A673 (cell line): ENCODE measurements around the gene NSUN2.

Source experiments
- EZH2 ChIP-seq: fragments of 200-600 bp; sonication (generic); IDR thresholded peaks from 2 replicates; pipeline ENCODE4 v1.6.1; 2017; ENCODE audit warnings: borderline replicate concordance, low read depth, mild to moderate bottlenecking, mixed read lengths, antibody characterized with exemption, low read length; ENCODE audit not compliant: poor library complexity, severe bottlenecking
- TF ChIP-seq, protein P1 (sequence below): fragments of 300-800, 200-600 bp; sonication (generic); conservative IDR thresholded peaks from 2 replicates; pipeline ENCODE4 v1.5.1; 2017; ENCODE audit warnings: low read depth, mild to moderate bottlenecking, antibody characterized with exemption, low read length, moderate library complexity, mixed read lengths

DNA sequence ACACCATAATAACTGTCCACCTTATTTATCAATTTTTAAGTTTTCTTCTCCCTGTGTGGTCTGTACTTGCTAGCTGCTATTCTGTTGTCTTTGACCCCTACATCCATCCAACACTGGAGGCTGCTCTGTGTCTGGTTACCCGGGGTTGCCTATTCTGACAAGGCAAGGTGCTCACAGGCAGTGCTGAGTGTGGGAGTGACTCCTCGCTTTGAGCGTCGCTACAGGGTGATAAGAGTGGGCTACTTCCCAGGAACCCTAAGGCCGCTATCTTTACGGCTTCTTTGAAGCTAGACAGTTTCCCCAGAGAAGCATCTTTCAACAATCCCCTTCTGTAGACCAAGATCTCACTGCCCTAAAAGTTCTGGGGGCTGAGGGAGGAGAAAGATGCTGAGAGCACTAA, 35.3 kb downstream of the NSUN2 start:
- TF ChIP-seq, protein P1, sequence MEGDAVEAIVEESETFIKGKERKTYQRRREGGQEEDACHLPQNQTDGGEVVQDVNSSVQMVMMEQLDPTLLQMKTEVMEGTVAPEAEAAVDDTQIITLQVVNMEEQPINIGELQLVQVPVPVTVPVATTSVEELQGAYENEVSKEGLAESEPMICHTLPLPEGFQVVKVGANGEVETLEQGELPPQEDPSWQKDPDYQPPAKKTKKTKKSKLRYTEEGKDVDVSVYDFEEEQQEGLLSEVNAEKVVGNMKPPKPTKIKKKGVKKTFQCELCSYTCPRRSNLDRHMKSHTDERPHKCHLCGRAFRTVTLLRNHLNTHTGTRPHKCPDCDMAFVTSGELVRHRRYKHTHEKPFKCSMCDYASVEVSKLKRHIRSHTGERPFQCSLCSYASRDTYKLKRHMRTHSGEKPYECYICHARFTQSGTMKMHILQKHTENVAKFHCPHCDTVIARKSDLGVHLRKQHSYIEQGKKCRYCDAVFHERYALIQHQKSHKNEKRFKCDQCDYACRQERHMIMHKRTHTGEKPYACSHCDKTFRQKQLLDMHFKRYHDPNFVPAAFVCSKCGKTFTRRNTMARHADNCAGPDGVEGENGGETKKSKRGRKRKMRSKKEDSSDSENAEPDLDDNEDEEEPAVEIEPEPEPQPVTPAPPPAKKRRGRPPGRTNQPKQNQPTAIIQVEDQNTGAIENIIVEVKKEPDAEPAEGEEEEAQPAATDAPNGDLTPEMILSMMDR: no peak
- TF ChIP-seq EZH2: no peak
